ENCODE results near the gene CCDC157. TPM values are rescaled to one million over a fixed set of nuclear protein-coding genes. Genes with fewer than 3 reads are reported as not detected.

CCDC157 gene
- total and polyA plus RNA-seq, 2 of the 4 experiments (the other 2 are of a cell fraction): 0.90 to 2.2 TPM

- Histone ChIP-seq H3K4ac (ENCODE audit: low read depth, low read length) (peak overlapping the region; percentile 74), H3K4me2 (ENCODE audit: low read depth, low read length) (peak overlapping the region; percentile 97), H2AK9ac (replicated peaks; ENCODE audit: low read depth, low read length, poor library complexity) (peak overlapping the region; percentile 73), H2AK5ac (ENCODE audit: low read depth, low read length) (peak overlapping the region; percentile 77), H2BK20ac (ENCODE audit: low read depth, low read length) (no peak overlapping the region), H4K5ac (ENCODE audit: low read depth, low read length) (no peak overlapping the region), H3K27ac (ENCODE audit: insufficient read depth, low read length) (peak overlapping the region; percentile 2; the same call in 1 of the 2 replicates), H2BK5ac (ENCODE audit: low read depth, low read length, poor library complexity, severe bottlenecking) (peak overlapping the region; percentile 33), H3K9me1 (ENCODE audit: insufficient read depth, low read length) (peaks cover 44% of the 10 kb centered on the region), H3K36me3 (ENCODE audit: control insufficient read depth, insufficient read depth, low read length) (peaks cover 15% of the 10 kb centered on the region), H3K4me1 (ENCODE audit: control insufficient read depth, insufficient read depth, low read length) (peaks cover 26% of the 10 kb centered on the region), H3K14ac (replicated peaks; ENCODE audit: low read depth, low read length) (peak overlapping the region; percentile 70; the same call in 1 of the 2 replicates), H4K91ac (ENCODE audit: insufficient read depth, low read depth, low read length) (no peak overlapping the region), H4K20me1 (ENCODE audit: insufficient read depth, low read length) (peaks cover 56% of the 10 kb centered on the region), H3K18ac (ENCODE audit: low read depth, low read length) (peak overlapping the region; percentile 9; the same call in 1 of the 2 replicates), H3K23ac (ENCODE audit: low read depth, low read length) (peak overlapping the region; percentile 29; the same call in 1 of the 2 replicates), H3K56ac (ENCODE audit: extremely low read depth, insufficient read depth, low read length) (no peak overlapping the region), H3K9ac (ENCODE audit: low read depth, low read length) (peak overlapping the region; percentile 48; the same call in 1 of the 2 replicates), H2BK15ac (ENCODE audit: low read depth, low read length) (no peak overlapping the region), H3K4me3 (ENCODE audit: insufficient read depth, low read depth, low read length) (no peak overlapping the region; the same call in 1 of the 2 replicates), H2BK120ac (ENCODE audit: low read depth, low read length) (no peak overlapping the region), H3K27me3 (ENCODE audit: control insufficient read depth, insufficient read depth, low read length) (no peaks in the 10 kb centered on the region), H3K79me1 (ENCODE audit: low read depth in 1 of 2, low read length in 2 of 2) (peaks cover 34 to 72% of the 10 kb centered on the region in 2 experiments), H4K8ac (ENCODE audit: low read depth in 2 of 2, low read length in 2 of 2) (0 out of 4 replicates have a peak overlapping the region, but pooled peaks of 1 of the 2 experiments have one; percentile 3), H3K9me3 (ENCODE audit: control insufficient read depth, insufficient read depth, low read length) (no peaks in the 10 kb centered on the region), H2AFZ (replicated peaks; ENCODE audit: low read length, poor library complexity) (no peak overlapping the region)
- dilution Hi-C loops (cut with HindIII; ENCODE audit: low sequenced_read_pairs, unreplicated experiment): no loop called here
- no TSS peak for BruUV-seq (replicated peaks)
- ATAC-seq (ENCODE audit: low read depth) (no peak), DNase-seq (peak; percentile 47)
- ChIA-PET POLR2A (ENCODE audit: unreplicated experiment) (no interaction called here), CTCF (interaction anchor here (0.6 to 2.6 kb wide), 3 partner anchors 9 to 36 kb away, joined by 3 to 9 read pairs (median 3); partner anchors contain the start of gene CASTOR1)
- in situ Hi-C loops (cut with MboI; ENCODE audit: low sequenced_read_pairs): no loop called here
- intact Hi-C loops (cut with micrococcal nuclease): no loop called here
- WGBS, 2 experiments (ENCODE audit: extremely low coverage in 2 of 2, insufficient read length in 1 of 2): 80% methylated on average over 1 of the region's 8 CpGs; no CpG with 5 or more reads in 1 of the 2 experiments
- TF ChIP-seq FOS (IDR thresholded peaks at IDR 0.05; ENCODE audit: low read depth, low read length) (no peak), MAFK (IDR thresholded peaks at IDR 0.05; ENCODE audit: low read depth, low read length) (no peak), BHLHE40 (IDR thresholded peaks at IDR 0.05; ENCODE audit: low read depth, low read length) (no peak), CTCF (conservative IDR thresholded peaks at IDR 0.05; ENCODE audit: low read depth, low read length) (no peak), RCOR1 (IDR thresholded peaks at IDR 0.05; ENCODE audit: insufficient replicate concordance, low read length) (no peak), ELK1 (IDR thresholded peaks at IDR 0.05; ENCODE audit: borderline replicate concordance, low read depth, low read length) (no peak), POLR2A (IDR thresholded peaks at IDR 0.05; ENCODE audit: low read depth, low read length) (no peak), RFX5 (IDR thresholded peaks at IDR 0.05; ENCODE audit: low read depth, low read length) (no peak), MAZ (IDR thresholded peaks at IDR 0.05; ENCODE audit: borderline replicate concordance, low read depth, low read length) (no peak), NFE2L2 (IDR thresholded peaks at IDR 0.05; ENCODE audit: low read depth, low read length) (no peak), RAD21 (IDR thresholded peaks at IDR 0.05; ENCODE audit: low read length) (no peak), USF2 (IDR thresholded peaks at IDR 0.05; ENCODE audit: low read depth, low read length) (no peak), CEBPB (IDR thresholded peaks at IDR 0.05; ENCODE audit: low read depth, low read length) (no peak), CHD1 (IDR thresholded peaks at IDR 0.05; ENCODE audit: low read depth, low read length) (no peak), MXI1 (IDR thresholded peaks at IDR 0.05; ENCODE audit: borderline replicate concordance, low read depth, low read length) (no peak)
Measured at GRCh38 chr22:30324014-30324730, 32.6 kb upstream of the CCDC157 start.

Data from IMR-90 (cell line).